Renal cortex interstitium (tissue), 11 donors: ENCODE data around the gene DOCK3. TPM values are rescaled to one million over a fixed set of nuclear protein-coding genes. Genes with fewer than 3 reads are reported as not detected.
A peak's percentile ranks its signal among the peaks of the same experiment; 100 is the strongest.
"Not testable (repeated sequence)": the region's sequence is repeated elsewhere in the genome, so short reads cannot be mapped to it uniquely, and the experiment has no call there.

Experiments used
- DNase-seq, 11 donors: peaks; one replicate each; pipeline ENCODE4 v3.0.0-alpha.2; 2013; ENCODE audit warnings: low read depth in 9 of 11, low spot score in 4 of 11; ENCODE audit errors: extremely low read depth in 1 of 11
- polyA plus RNA-seq, 3 donors: library from polyadenylated mRNA; unstranded; fragments of 120-200 nt; gene quantifications; one replicate each; pipeline ENCODE4 v1.2.1, GENCODE V29; 2013; ENCODE audit not compliant: insufficient read length in 3 of 3

The DOCK3 gene
- polyA plus RNA-seq, 3 donors = 1.4 to 2.2 (median 1.5) TPM

DNA sequence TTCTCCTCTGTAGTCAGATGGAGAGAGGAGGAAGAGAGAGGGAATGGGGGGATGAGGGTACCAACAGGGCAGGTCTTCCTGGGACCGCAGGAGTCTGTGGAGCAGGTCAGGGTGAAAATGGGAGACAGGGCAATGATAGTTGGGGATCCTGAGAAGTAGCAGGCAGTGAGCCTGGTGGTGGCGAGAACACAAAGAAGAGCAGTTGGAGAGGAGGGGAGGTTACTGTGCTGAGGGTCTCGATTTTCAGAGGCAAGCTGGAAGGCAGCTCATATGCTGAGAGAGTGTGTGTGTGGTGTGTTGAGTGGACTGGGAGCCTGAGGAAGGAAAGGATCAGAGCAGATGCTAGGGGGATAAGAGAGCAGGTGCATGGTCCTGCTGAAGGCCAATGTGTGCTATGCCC lies 2.1 kb upstream of the DOCK3 start:
- no peak for DNase-seq

DNA sequence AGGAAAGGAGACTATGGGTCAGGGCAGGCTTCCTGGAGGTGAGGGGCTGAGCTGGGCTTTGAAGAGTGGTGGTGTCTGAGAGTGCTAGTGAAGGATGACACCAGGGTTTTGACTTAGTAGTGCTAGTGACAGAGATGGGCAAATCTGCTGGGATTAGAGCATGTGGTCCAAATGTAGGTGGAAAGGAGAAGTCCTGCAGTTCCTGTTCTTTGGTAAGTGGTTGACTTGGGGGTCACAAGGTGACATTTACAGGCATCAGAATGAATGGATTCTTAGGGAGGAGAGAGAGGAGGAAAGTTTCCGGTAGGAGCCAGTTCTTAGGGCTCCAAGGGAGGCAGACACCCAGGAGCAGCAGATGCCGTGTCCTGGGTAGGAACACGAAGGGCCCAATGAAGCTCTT lies 796 bp upstream of the DOCK3 start:
- DNase-seq = no peak

GRCh38 chr3:50675179-50676030 lies 678 bp downstream of the DOCK3 start:
- DNase-seq = peak in 3 of 11 donors; percentile 6 to 26 (median 9)

DNA sequence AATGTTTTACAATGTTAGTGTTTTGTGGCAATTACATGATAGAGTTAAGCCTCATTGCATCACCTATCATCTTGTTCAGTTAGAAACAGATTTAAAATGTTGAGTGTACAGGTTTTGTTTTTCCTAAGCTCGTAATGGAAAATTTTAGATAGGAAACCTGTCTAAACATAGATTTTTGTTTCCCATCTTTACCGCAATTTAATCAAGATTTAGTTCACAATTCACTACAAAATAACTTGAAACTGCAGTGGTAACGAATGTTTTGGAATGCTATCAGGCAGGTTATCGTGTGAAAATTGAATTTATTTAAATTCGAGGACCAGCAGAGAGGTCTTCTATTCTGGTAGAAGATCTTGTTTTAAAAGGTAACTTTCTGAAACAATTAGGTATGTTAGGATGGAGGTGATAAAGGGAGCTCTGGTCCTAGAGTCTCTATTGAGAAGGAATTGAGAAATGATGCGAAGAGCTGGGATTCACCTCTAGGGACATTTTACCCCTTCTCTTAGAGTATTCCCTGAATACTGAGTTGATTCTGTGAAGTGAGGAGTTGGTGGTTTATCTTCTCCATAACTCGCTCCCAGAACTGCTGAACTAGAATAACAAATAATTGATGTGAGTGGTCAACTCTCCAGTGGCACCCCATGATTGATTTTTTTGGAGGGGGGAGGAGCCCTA lies 1.4 kb downstream of the DOCK3 start:
- no peak for DNase-seq

DNA sequence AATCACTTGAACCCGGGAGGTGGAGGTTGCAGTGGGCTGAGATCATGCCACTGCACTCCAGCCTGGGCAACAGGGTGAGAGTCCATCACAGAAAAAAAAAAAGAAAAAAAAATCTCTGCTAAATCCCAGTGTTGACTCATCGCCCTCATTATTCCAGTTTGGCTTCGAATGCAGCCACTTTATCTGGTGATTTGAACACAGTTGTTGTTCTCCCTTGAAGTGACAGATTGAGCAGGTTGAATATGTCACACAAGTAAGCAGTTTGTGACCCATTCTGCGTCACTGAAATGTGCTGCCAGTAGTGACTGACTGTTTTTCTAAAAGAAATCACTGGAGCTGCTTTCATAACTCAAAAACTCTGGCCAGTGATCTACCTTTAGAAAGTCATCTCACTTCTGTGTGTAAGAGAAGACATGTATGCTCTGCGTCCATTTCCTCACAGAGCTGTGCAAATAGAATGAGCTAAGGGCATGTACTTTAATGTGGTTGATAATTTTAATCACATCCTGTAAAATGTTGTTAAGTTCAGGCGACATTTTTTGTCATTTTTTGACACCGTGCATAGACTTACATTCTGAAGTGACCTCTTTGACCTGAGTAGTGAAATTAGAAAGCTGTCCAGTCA lies 12.5 kb downstream of the DOCK3 start:
- DNase-seq = no peak

DNA sequence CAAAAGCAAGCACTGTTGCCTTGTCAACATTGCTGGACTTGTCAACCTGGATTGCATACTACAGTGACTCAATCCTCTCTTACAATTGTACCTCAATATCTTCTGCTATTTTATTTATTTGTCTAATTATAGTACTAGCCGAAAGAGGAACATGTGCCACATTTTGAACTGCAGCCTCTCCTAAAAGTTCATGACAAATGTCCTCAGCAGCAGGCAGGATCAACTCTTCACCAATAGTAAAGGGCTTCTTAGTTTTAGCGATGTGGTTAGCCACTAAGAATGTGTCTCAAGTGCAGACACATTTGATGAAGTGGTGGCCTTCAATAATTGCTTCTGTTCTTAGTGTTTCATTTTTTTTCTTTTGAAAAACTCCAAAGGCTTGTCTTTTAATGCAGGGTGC lies 13.2 kb downstream of the DOCK3 start:
- no peak for DNase-seq

DNA sequence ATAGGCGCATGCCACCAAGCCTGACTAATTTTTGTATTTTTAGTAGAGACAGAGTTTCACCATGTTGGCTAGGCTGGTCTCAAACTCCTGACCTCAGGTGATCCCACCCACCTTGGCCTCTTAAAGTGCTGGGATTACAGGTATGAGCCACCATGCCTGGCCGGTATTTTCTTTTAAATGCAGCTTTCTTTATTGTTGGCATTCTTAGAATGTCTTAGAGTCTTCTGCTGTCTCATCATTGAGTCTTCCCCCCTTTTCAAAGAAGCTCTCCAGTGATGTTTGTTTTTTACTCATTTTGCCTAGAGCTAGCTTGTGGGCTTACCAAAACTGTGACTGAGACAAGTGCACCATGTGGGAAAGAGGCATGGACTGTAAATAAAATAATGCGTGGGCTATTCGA lies 13.9 kb downstream of the DOCK3 start:
- not testable (repeated sequence) for DNase-seq

GRCh38 chr3:50689558-50689957 lies 14.8 kb downstream of the DOCK3 start:
- DNase-seq = no peak

- no peak for DNase-seq
Measured at GRCh38 chr3:50695031-50695430, 20.3 kb downstream of the DOCK3 start.

DNA sequence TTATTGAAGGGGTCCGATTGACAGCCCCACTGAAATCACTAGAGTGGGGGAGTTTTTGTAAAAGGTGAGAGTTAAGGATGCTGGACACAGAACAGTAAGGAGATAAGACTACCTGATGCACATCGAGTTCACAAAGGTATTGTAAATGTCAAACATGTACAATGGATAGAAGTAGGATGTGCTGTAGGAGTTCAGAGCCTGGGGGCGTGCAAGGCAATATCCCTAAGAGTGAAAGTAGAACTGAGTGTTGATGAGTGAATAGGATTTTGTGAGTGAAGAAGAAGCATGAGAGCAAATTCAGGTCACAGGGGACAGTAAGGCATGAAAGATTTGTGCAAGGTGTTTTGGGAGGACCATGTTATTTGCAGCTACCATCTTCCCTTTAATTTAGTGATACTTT lies 21.5 kb downstream of the DOCK3 start:
- no peak for DNase-seq

DNA sequence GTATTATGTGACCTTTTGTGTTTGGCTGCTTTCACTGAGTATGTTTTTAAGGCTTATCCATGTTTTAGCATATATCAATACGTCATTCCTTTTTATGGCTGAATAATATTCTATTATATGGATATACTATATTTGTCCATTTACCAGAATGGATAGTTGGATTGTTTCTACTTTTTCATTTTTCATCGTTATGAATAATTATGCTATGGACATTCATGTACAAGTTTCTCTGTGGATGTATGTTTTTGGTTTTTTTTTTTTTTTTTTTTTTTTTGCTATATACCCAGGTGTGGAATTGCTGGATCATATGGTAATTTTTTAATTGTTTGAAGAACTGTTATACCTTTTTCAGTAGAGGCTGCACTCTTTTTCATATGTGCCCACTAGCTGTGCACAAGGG lies 23.5 kb downstream of the DOCK3 start:
- DNase-seq = no peak

- no peak for DNase-seq
Measured at GRCh38 chr3:50708620-50709019, 33.9 kb downstream of the DOCK3 start.

- DNase-seq = peak in 1 of 11 donors; percentile 5
Measured at GRCh38 chr3:50714946-50715345, 40.2 kb downstream of the DOCK3 start.

- no peak for DNase-seq
Measured at GRCh38 chr3:50724831-50725230, 50.1 kb downstream of the DOCK3 start.

GRCh38 chr3:50734985-50735384 lies 60.3 kb downstream of the DOCK3 start:
- no peak for DNase-seq

DNA sequence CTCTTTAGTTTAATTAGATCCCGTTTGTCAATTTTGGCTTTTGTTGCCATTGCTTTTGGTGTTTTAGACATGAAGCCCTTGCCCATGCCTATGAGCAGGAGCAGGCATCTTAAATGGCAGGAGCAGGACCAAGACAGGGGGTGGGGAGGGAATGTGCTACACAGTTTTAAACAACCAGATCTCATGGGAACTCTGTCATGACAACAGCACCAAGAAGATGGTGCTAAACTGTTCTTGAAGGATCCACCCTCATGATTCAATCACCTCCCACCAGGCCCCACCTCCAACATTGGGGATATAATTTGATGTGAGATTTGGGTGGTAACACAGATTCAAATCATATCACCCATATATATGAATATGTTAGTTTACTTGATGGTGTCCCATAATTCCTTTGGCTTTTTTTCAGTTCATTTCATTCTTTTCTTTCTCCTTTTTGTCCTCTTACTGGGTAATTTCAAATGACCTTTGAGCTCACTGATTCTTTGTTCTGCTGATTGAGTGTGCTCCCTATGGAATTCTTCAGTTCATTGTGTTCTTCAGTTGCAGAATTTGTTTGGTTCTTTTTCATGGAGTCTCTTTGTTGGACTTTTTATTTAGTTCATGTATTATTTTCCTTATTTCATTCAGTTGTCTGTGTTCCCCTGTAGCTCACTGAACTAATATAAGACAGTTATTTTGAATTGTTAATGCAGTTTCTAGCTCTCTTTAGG lies 62.6 kb downstream of the DOCK3 start:
- no peak for DNase-seq

DNA sequence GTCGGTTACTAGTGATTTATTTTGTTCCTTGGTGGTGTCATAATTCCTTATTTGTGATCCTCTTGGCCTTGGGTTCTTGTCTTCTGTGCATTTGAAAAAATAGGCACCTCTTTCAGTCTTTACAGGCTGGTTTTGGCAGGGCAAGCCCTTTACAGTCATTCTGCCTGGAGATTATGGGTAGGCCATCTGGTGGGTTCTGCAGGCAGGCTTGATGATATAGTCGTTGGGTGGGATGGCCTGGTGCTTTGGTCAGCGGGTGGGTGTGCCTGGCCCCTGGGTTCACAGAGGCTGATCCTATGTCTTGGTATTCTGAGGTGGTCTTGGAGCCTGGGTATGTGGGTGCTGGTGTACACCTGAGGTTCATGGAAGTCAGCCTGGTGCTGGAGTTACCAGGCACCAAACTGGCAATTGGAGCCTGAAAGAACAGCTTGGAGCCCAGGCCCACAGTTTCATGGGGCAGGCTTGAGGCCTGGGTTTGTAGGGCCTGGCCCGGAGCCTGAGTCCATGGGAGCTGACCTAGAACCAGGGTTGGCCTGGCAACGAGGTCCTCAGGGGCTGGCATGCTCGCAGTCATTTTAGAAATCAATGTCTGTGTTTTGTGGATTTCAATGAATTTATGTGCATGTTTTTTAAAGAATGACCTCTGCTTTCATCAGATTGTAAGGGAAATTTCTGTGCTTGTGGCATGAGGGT lies 63.3 kb downstream of the DOCK3 start:
- no peak for DNase-seq

DNA sequence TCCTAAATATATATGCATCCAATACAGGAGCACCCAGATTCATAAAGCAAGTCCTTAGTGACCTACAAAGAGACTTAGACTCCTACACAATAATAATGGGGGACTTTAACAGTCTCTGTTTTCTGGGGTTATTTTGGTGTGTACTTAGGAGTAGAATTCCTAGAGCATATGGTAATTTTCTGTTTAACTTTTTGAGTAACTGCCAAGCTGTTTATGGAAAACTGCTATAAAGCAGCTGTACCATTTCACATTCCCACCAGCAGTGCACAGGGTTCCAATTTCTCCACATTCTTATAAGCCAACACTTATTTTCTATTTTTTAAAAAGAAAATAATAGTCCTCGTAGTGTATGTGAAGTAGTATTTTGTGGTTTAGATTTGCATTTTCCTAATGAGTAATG lies 68.9 kb downstream of the DOCK3 start:
- DNase-seq = no peak

DNA sequence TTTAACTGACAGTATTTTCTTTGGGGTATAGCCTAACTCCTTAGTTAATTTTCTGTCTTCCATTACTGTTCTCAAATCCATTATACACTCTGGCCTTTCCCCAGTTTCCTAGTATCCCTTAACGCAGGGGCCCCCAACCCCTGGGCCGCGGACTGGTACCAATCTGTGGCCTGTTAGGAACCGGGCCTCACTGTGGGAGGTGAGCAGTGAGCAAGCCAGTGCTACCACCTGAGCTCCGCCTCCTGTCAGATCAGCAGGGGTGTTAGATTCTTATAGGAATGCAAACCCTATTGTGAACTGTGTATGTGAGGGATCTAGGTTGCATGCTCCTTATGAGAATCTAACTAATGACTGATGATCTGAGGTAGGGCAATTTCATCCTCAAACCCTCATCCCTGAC lies 75.1 kb downstream of the DOCK3 start:
- DNase-seq = no peak
